Astrocyte (in vitro differentiated cells and primary cell): Measurements from ENCODE around the gene PRPS1. TPM values are rescaled to one million over a fixed set of nuclear protein-coding genes. Genes with fewer than 3 reads are reported as not detected.

Experiments
- DNase-seq: peaks from one replicate; pipeline ENCODE4 v3.0.0-alpha.2; 2010; ENCODE audit warnings: low read depth
- FAIRE-seq: peaks from 2 replicates; lab custom pipeline; 2011; peaks lifted over from hg19 to GRCh38; lab: Jason Lieb, UNC
- H2AFZ ChIP-seq: 2 replicates; pipeline ENCODE4 v1.6.0; 2012; ENCODE audit warnings: low read depth, low read length, inconsistent platforms
- H3K27ac ChIP-seq: 2 replicates; pipeline ENCODE4 v1.5.1; 2011; ENCODE audit warnings: low read depth, low read length, inconsistent platforms
- H3K27me3 ChIP-seq: 2 replicates; pipeline ENCODE4 v1.6.0; 2011; ENCODE audit warnings: low read length, inconsistent platforms; ENCODE audit not compliant: insufficient read depth
- H3K36me3 ChIP-seq: 2 replicates; pipeline ENCODE4 v1.5.1; 2011; ENCODE audit warnings: low read length, inconsistent platforms; ENCODE audit not compliant: insufficient read depth
- H3K4me1 ChIP-seq: 2 replicates; pipeline ENCODE4 v1.5.1; 2011; ENCODE audit warnings: low read length, inconsistent platforms; ENCODE audit not compliant: insufficient read depth
- H3K4me2 ChIP-seq: 2 replicates; pipeline ENCODE4 v1.6.0; 2012; ENCODE audit warnings: low read length, inconsistent platforms
- H3K4me3 ChIP-seq: 2 replicates; pipeline ENCODE4 v1.5.1; 2011; ENCODE audit warnings: low read depth, mild to moderate bottlenecking, low read length, inconsistent platforms; ENCODE audit not compliant: insufficient read depth
- H3K79me2 ChIP-seq: 2 replicates; pipeline ENCODE4 v1.6.0; 2012; ENCODE audit warnings: mild to moderate bottlenecking, low read length, inconsistent platforms; ENCODE audit not compliant: insufficient read depth
- H3K9ac ChIP-seq: 2 replicates; pipeline ENCODE4 v1.6.0; 2012; ENCODE audit warnings: mild to moderate bottlenecking, low read length, inconsistent platforms
- H3K9me3 ChIP-seq: 2 replicates; pipeline ENCODE4 v1.5.1; 2012; ENCODE audit warnings: low read depth, mild to moderate bottlenecking, low read length, inconsistent platforms; ENCODE audit not compliant: insufficient read depth
- H4K20me1 ChIP-seq: 2 replicates; pipeline ENCODE4 v1.6.0; 2012; ENCODE audit warnings: low read length, inconsistent platforms; ENCODE audit not compliant: insufficient read depth
- H3K27ac Mint-ChIP-seq: one replicate; pipeline ENCODE4 v1.8.0; 2021; ENCODE audit warnings: mild to moderate bottlenecking, mixed read lengths; ENCODE audit not compliant: unreplicated experiment
- H3K27me3 Mint-ChIP-seq: one replicate; pipeline ENCODE4 v1.8.0; 2021; ENCODE audit warnings: low read depth, mixed read lengths; ENCODE audit not compliant: unreplicated experiment
- H3K36me3 Mint-ChIP-seq: one replicate; pipeline ENCODE4 v1.8.0; 2021; ENCODE audit warnings: low read depth, mixed read lengths; ENCODE audit not compliant: unreplicated experiment
- H3K4me1 Mint-ChIP-seq: one replicate; pipeline ENCODE4 v1.8.0; 2021; ENCODE audit warnings: low read depth, mixed read lengths; ENCODE audit not compliant: unreplicated experiment
- H3K4me3 Mint-ChIP-seq: one replicate; pipeline ENCODE4 v1.8.0; 2021; ENCODE audit warnings: mild to moderate bottlenecking, moderate library complexity, mixed read lengths; ENCODE audit not compliant: unreplicated experiment
- H3K9me3 Mint-ChIP-seq: one replicate; pipeline ENCODE4 v1.8.0; 2021; ENCODE audit warnings: mild to moderate bottlenecking, mixed read lengths; ENCODE audit not compliant: unreplicated experiment
- CTCF ChIP-seq: IDR thresholded peaks from 2 replicates; pipeline ENCODE4 v1.5.1; 2011; ENCODE audit warnings: low read depth, mild to moderate bottlenecking, inconsistent platforms, low read length, moderate library complexity; ENCODE audit not compliant: insufficient read depth
- EZH2 ChIP-seq: IDR thresholded peaks from 2 replicates; pipeline ENCODE4 v1.6.1; 2012; ENCODE audit warnings: mild to moderate bottlenecking, low read length, inconsistent platforms; ENCODE audit not compliant: insufficient read depth
- total RNA-seq: library from RNA; stranded (reverse); gene quantifications from 2 replicates; pipeline ENCODE4 v1.2.1, GENCODE V29; 2021

Gene PRPS1
- total RNA-seq, 1 donor from 2014 or later = 161 TPM

DNA sequence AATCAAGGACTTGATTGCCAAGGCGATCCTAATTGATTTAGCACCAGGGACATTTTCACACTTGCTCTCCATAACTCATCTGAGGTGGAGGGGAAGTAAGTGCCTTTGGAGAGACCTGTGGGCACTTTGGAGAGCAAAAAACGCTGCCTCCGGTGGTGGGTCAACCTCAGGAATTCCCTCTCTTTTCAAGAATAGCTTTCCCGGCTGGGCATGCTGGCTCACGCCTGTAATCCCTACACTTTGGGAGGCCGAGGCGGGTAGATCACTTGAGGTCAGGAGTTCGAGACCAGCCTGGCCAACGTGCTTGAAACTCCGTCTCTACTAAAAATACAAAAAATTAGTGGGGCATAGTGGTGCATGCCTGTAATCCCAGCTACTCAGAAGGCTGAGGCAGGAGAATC lies 49.2 kb downstream of the PRPS1 start:
- H3K4me1 ChIP-seq = peaks cover 25% of the 10 kb centered on the region
- H2AFZ ChIP-seq = peak overlapping the region; percentile 18
- no peaks in the 10 kb centered on the region for H3K27me3 Mint-ChIP-seq
- H3K27me3 ChIP-seq = no peaks in the 10 kb centered on the region
- H3K4me3 Mint-ChIP-seq = no peak overlapping the region
- H3K9me3 ChIP-seq = no peaks in the 10 kb centered on the region
- H3K4me3 ChIP-seq = peak overlapping the region; percentile 23
- H3K27ac Mint-ChIP-seq = no peak overlapping the region
- H3K36me3 ChIP-seq = no peaks in the 10 kb centered on the region
- TF ChIP-seq EZH2 (no peak), CTCF (no peak)
- no peaks in the 10 kb centered on the region for H3K9me3 Mint-ChIP-seq
- peak overlapping the region; percentile 84 for H3K4me2 ChIP-seq
- DNase-seq (peak; percentile 42), FAIRE-seq (no peak)
- H3K9ac ChIP-seq = peak overlapping the region; percentile 73
- peak overlapping the region; percentile 73 for H3K27ac ChIP-seq
- H3K36me3 Mint-ChIP-seq = no peaks in the 10 kb centered on the region
- H3K4me1 Mint-ChIP-seq = peaks cover 11% of the 10 kb centered on the region
- H3K79me2 ChIP-seq = no peaks in the 10 kb centered on the region
- no peaks in the 10 kb centered on the region for H4K20me1 ChIP-seq

- Mint-ChIP-seq H3K36me3 (no peaks in the 10 kb centered on the region), H3K9me3 (no peaks in the 10 kb centered on the region), H3K4me1 (peaks cover 11% of the 10 kb centered on the region), H3K4me3 (no peak overlapping the region), H3K27me3 (no peaks in the 10 kb centered on the region), H3K27ac (no peak overlapping the region)
- Histone ChIP-seq H4K20me1 (no peaks in the 10 kb centered on the region), H3K36me3 (no peaks in the 10 kb centered on the region), H2AFZ (no peak overlapping the region), H3K27me3 (no peaks in the 10 kb centered on the region), H3K4me2 (peak overlapping the region; percentile 84), H3K79me2 (no peaks in the 10 kb centered on the region), H3K4me3 (no peak overlapping the region), H3K27ac (no peak overlapping the region), H3K9me3 (no peaks in the 10 kb centered on the region), H3K4me1 (peaks cover 25% of the 10 kb centered on the region), H3K9ac (no peak overlapping the region)
- DNase-seq = no peak
- no peak for FAIRE-seq
- no peak for TF ChIP-seq CTCF
- TF ChIP-seq EZH2 = no peak
Observed at GRCh38 chrX:107677909-107678308, 49.6 kb downstream of the PRPS1 start.

DNA sequence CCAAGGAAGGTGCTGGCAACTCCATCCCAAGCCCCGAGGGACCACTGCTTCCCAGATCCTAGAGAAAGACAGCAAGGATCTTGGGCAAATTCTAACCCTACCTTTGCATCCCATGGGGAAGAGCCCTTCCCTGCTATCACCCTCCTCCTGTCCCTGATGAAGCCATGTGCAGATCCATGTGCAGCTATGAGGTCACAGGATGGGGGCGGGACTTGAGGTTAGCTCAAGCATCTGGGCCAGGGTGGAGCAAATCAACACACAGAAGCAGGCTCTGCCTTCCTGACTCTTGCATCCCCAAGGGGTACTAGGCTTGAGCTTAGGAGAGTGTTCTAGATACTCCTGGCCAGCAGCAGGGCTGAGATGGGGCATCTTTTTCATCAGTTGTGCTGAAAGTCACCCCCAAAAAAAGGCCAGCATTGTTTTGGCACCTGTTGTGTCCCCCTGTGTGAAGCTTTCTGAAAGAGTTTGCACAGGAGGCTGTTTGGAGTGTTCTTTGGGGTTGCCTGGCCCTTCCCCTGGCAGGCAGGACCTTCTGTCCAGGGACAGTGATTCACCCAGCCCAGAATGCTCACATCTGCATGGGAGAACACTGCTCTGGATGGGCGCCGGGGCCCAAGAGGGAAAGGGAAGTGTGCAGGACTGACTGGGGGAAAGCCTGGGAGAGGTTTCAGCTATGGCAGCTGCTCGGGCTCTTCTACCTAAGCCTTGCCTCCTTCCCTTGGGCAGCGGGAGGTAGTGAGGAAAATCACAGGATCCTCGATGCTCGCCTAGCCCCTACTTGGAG lies 50.8 kb downstream of the PRPS1 start:
- peak; percentile 35 for DNase-seq
- Histone ChIP-seq H4K20me1 (no peaks in the 10 kb centered on the region), H3K27ac (no peak overlapping the region), H3K4me3 (no peak overlapping the region), H3K9me3 (no peaks in the 10 kb centered on the region), H3K4me2 (no peak overlapping the region), H3K79me2 (no peaks in the 10 kb centered on the region), H3K4me1 (peaks cover 22% of the 10 kb centered on the region), H3K9ac (no peak overlapping the region), H3K36me3 (no peaks in the 10 kb centered on the region), H2AFZ (no peak overlapping the region), H3K27me3 (no peaks in the 10 kb centered on the region)
- H3K4me3 Mint-ChIP-seq = no peak overlapping the region
- H3K4me1 Mint-ChIP-seq = peaks cover 15% of the 10 kb centered on the region
- TF ChIP-seq EZH2 (no peak), CTCF (no peak)
- FAIRE-seq = peak; percentile 55
- H3K27me3 Mint-ChIP-seq = no peaks in the 10 kb centered on the region
- no peaks in the 10 kb centered on the region for H3K36me3 Mint-ChIP-seq
- H3K9me3 Mint-ChIP-seq = no peaks in the 10 kb centered on the region
- no peak overlapping the region for H3K27ac Mint-ChIP-seq
